C4-2B (cell line): ENCODE data around the gene DSN1.
A peak's percentile ranks its signal among the peaks of the same experiment; 100 is the strongest.

ENCODE experiments used
- H3K27ac ChIP-seq: fragments of 450-650 bp; 2 replicates; pipeline ENCODE4 v1.5.1; 2017
- ZFX ChIP-seq: fragments of 450-650 bp; IDR thresholded peaks from 2 replicates; pipeline ENCODE4 v1.6.1; 2017
- TF ChIP-seq, protein P1 (sequence below): fragments of 450-650 bp; conservative IDR thresholded peaks from 2 replicates; pipeline ENCODE4 v1.5.1; 2017; ENCODE audit warnings: mild to moderate bottlenecking

The DSN1 gene

GRCh38 chr20:36756496-36756895 lies 17.1 kb downstream of the DSN1 start:
- TF ChIP-seq, protein P1, sequence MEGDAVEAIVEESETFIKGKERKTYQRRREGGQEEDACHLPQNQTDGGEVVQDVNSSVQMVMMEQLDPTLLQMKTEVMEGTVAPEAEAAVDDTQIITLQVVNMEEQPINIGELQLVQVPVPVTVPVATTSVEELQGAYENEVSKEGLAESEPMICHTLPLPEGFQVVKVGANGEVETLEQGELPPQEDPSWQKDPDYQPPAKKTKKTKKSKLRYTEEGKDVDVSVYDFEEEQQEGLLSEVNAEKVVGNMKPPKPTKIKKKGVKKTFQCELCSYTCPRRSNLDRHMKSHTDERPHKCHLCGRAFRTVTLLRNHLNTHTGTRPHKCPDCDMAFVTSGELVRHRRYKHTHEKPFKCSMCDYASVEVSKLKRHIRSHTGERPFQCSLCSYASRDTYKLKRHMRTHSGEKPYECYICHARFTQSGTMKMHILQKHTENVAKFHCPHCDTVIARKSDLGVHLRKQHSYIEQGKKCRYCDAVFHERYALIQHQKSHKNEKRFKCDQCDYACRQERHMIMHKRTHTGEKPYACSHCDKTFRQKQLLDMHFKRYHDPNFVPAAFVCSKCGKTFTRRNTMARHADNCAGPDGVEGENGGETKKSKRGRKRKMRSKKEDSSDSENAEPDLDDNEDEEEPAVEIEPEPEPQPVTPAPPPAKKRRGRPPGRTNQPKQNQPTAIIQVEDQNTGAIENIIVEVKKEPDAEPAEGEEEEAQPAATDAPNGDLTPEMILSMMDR, result no peak
- TF ChIP-seq ZFX, result no peak
- no peak overlapping the region for H3K27ac ChIP-seq

DNA sequence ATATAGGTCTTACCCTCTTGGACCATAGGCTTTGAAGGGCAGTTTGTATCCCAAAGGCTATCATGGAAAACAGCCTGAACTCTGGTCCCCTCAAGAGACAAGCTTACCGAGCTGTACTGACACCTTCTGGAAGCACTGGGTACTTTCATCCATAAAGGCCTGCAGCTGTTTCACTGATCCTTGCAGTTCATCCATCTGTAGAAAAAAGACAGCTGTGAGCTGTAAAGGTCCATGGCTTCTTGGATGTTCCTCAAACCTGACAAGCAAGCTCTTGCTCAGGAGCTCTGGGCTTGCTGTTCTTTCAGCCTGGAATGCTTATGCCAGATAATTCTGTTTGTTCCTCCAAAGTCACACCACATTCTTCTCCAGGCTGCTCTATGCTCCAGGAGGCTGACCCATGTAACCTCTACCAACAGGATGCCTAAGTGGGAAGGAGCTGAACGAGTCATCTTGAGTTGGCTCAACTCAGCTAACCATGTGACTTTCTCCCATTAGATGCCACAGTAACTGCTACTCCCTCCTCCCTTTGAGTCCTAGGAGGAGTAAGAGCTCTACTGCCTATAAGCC lies 18.8 kb downstream of the DSN1 start:
- no peak overlapping the region for H3K27ac ChIP-seq
- no peak for TF ChIP-seq ZFX
- TF ChIP-seq, protein P1, result peak; percentile 82

DNA sequence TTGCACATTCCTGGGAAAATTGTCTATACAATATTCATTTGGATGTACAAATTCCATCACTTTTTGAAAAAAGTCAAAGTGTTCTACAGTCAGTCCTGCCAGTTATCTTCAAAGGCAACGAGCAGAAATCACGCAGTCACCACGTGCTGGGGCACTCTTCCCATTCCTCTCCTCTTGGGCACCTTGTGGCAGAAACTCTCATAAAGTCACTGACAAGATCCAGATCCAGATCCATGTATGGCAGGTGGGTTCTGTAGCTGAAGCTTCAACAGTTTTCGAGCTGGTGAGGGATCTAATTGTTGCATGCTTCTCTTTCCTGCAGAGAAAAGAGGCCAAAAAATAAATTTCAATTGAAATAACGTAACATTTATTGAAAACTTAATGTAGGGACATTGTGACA lies 21.0 kb downstream of the DSN1 start:
- no peak for TF ChIP-seq ZFX
- TF ChIP-seq, protein P1, result no peak
- no peak overlapping the region for H3K27ac ChIP-seq

DNA sequence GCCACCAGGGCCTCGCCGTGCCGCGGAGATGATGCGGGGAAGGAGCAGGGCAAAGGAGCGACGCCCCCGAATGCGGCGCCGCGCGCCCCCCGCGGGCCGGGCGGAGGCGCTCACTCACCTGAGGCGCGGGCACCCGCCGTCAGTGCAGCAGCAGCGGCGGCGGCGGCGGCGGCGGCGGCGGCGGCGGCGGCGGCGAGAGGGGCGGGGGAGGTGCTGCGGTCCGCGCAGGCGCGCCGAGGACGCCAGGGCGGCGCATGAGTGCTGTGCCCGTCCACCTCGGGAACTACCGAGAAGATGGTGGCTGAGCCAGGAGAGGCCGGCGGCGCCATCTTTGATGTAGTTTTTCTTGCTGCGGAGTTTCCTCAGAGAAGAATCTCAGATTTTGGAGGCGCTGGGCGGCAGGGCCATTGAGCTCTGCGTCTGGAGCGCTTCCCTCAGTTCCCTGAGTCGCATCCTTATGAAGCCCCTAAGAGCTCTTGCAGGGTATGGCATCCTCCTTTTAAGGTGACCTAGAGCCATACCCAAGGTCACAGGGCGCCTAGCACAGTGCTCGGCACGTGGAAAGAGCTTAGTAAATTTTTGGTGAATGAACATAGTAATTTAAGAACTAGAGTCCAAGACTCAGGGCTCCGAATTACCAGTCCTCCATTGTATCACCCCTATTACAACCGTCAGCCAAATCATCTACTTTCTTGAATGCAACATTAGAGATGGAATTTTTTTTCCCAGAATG lies 27.5 kb downstream of the DSN1 start, which contains the start of gene NDRG3:
Gene NDRG3 (minus strand): TSS at position 164 of the 733 bp plus-strand sequence. CDS start 24,355 bp downstream, outside the sequence.
- TF ChIP-seq, protein P1, result peak; percentile 26
- TF ChIP-seq ZFX, result no peak
- peak within 1 kb of the TSS; percentile 82 for H3K27ac ChIP-seq

DNA sequence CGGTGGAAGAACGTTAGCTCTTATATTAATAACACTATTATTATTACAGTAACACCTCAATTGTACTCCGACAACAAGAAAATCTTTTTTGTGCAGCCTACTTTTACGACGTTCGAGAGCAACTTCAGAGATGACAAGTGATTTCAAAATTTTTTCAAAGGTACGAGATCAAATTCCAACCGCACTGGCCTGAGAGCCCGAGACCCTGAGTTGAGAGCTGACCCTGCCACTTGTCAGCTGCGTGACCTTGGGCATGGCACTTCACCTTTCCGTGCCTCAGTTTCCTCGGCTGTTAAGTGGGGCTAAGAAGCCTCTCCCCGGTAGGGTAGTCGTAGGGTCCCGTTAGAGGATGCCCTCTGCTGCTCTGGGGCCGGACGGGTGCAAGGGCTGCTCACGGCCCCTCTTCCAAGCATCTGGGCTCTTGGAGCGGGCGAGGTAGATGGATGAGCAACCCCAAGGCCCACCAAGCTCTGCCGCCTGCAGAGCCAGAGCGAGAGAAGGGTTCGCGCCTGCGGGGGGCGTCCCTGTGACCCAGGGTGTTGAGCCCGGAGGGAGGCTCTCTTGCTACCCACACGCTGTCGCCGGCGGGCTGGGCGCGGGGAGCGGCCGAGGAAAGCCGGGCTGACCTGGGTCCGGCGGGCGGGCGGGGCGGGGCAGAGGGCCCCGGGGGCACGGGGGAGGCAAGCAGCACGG lies 28.2 kb downstream of the DSN1 start:
- peak; percentile 56; the same call in 1 of the 2 replicates for TF ChIP-seq ZFX
- TF ChIP-seq, protein P1, result peak; percentile 38; the same call in 1 of the 2 replicates
- peak overlapping the region; percentile 82 for H3K27ac ChIP-seq

DNA sequence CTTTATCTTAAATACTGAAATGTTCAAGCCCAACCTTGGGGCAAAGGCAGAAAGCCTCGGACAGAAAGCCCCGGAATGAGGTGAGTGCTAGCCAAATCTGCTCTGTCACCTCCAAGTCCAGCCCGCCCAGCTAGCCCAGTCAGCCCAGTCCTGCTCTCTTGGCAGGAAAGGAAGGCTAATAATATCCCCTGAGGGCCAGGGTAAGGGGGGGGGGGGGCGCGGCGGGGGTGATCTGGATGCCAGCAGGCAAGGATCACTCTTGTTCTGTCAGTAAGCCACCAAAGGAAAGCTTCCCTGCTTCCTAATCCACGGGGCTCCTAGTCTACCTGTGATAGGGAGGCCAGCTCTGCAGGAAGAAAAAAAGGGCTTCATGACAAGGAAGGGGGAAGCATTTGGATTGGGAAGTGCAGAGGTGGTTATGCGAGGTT lies 28.8 kb downstream of the DSN1 start:
- H3K27ac ChIP-seq, result peak overlapping the region; percentile 82
- TF ChIP-seq ZFX, result no peak
- TF ChIP-seq, protein P1, result no peak

DNA sequence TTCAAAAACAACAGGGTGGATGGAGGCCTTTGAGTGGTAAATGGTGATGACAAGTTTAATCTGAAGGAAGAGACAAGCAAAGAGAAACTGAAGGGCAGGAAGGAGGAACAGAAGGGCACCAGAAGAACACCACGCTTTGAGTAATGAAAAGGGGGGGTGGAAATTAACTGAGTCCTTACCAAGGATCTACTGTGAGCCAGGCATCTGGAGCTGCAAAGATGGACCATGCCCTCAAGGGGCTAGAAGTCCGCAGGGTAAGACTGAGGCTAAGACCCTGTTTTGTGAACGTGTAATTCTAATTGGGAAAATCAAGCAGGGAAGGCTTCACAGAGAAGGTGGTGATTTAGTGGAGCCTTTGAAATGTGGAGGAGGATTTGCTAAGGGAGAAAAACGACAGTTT lies 29.3 kb downstream of the DSN1 start:
- peak overlapping the region; percentile 82 for H3K27ac ChIP-seq
- TF ChIP-seq ZFX, result no peak
- TF ChIP-seq, protein P1, result no peak
